ENCODE measurements around the gene KCNE1.
"Not testable (repeated sequence)": the region's sequence is repeated elsewhere in the genome, so short reads cannot be mapped to it uniquely, and the experiment has no call there.

Gene KCNE1

GRCh38 chr21:34406676-34407075, 105.3 kb downstream of the KCNE1 start:
- DNase-seq, result not testable (repeated sequence)

DNA sequence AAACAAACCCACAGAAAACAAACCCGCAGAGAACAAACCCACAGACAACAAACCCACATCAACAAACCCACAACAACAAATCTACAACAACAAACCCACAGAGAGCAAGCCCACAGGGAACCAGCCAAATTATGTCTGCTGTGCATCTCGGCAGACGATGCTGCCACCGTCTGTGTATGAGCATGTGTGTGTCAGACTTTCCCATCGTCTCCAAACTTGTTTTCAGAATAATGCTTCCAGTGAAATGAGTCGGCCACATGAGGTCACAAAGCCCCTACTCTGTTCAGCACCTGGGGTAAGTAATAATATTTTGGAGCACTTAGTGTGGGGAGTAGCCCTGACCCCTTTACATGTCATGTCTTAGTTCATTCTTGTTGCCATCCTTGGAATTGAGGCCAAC, 105.9 kb downstream of the KCNE1 start:
- not testable (repeated sequence) for DNase-seq

DNA sequence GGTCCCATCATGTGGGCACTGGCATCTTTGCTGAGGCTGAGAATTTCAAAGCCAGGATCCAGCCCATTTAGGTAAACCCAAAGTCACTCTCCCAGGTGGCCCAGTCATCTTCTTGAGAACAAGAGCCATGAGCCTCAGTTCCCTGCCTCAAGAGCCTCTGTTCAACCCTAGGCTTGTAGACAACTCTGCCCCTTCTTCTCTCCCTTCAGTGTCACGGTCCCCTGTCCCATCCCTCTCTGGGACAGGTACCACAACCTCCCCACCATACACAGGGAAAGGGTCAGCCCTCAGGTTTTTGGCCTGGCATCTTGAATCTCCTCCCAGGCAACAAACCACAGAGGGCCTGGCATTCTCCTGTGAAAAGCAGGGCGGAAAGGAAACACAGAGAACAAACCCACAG, 106.3 kb downstream of the KCNE1 start:
- not testable (repeated sequence) for DNase-seq

DNA sequence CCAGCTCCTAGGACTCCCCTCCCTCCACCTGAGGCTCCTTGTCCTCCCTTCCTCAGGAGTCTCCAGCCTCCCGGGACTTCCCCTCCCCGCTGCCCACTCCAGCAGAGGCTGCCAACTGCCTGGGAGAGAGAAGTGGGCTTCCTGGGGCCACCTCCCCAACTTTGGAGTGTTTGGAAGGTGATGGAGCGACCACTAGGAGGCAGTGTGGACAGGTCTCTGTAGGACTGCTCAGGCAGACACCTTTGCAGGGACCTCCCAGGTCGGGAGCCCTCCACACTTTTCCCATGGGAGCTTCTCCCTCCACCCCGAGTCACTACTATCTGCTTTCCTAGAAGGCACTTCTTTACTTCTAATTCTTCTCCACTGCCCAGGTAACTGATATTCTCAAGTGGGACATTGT, 107.3 kb downstream of the KCNE1 start:
- not testable (repeated sequence) for DNase-seq

DNA sequence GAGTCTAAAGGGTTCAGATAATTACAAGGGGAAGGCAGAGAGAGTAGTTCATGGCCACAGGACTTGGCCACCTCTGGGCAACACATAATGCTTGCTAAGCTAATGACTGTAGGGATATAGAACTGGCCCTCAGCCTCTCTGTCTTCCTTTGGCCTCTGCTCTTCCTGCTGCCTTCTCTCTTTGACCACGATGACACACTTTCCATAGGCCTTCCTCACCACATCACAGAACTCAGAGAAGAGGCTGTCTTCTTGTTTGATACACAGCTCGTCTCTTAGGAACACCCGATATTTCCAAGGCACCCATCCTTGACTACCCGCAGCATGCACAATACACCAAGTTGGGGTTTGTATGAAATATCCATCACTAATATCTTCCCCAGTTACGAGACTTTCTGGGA, 111.5 kb downstream of the KCNE1 start:
- DNase-seq, result not testable (repeated sequence)
